Transverse colon (tissue), 4 donors: ENCODE measurements around the gene IMMP2L. TPM values are rescaled to one million over a fixed set of nuclear protein-coding genes. Genes with fewer than 3 reads are reported as not detected.
"Not testable (repeated sequence)": the region's sequence is repeated elsewhere in the genome, so short reads cannot be mapped to it uniquely, and the experiment has no call there.

Experiments
- DNase-seq: peaks from one replicate; pipeline ENCODE4 v3.0.0-alpha.2; 2019
- H3K27ac ChIP-seq, 4 donors: fragments of 200-600 bp; sonication (generic); 2 replicates each; pipeline ENCODE4 v1.5.1; 2016 to 2018; ENCODE audit warnings: inconsistent platforms in 4 of 4
- H3K27me3 ChIP-seq: fragments of 200-600 bp; sonication (generic); 2 replicates; pipeline ENCODE4 v1.5.1; 2017; ENCODE audit warnings: inconsistent platforms
- H3K36me3 ChIP-seq, 4 donors: fragments of 200-600 bp; sonication (generic); 2 replicates each; pipeline ENCODE4 v1.5.1; 2017 to 2019; ENCODE audit warnings: inconsistent platforms in 4 of 4
- H3K4me1 ChIP-seq, 4 donors: fragments of 200-600 bp; sonication (generic); 2 replicates each; pipeline ENCODE4 v1.5.1; 2017 to 2020; ENCODE audit warnings: inconsistent platforms in 4 of 4
- H3K4me3 ChIP-seq, 4 donors: fragments of 200-600 bp; sonication (generic); 1 replicate in 1 of 4; 2 replicates in 3 of 4; pipeline versions ENCODE4 v1.5.1 to v1.6.1; 2017 to 2019; ENCODE audit warnings: inconsistent platforms in 4 of 4
- H3K9me3 ChIP-seq, 2 donors: fragments of 200-600 bp; sonication (generic); 2 replicates each; pipeline ENCODE4 v1.5.1; 2017 to 2019; ENCODE audit warnings: inconsistent platforms in 2 of 2
- CTCF ChIP-seq, 5 experiments: fragments of 200-600 bp in 3 of 5; fragments of 450-650 bp in 2 of 5; sonication (generic) in 3 of 5; IDR thresholded peaks; 1 replicate in 2 of 5; 2 replicates in 3 of 5; pipeline ENCODE4 v1.5.1; 2016 to 2017; ENCODE audit warnings: antibody characterized with exemption in 5 of 5, inconsistent platforms in 3 of 5, mild to moderate bottlenecking in 2 of 5, moderate library complexity in 1 of 5
- EP300 ChIP-seq: sonication (generic); formaldehyde crosslinking; IDR thresholded peaks from one replicate; pipeline ENCODE4 v1.6.1; 2017; ENCODE audit warnings: antibody characterized with exemption, low read depth
- POLR2A ChIP-seq: fragments of 450-650 bp; IDR thresholded peaks from one replicate; pipeline ENCODE4 v1.6.1; 2016; ENCODE audit warnings: antibody characterized with exemption, mild to moderate bottlenecking, moderate library complexity
- POLR2AphosphoS5 ChIP-seq, 3 donors: sonication (generic); formaldehyde crosslinking; IDR thresholded peaks; one replicate each; pipeline ENCODE4 v1.6.1; 2016; ENCODE audit warnings: antibody characterized with exemption in 3 of 3
- WGBS, 2 donors: methylation state at CpG; one replicate each; pipeline ENCODE4 v1.1.5; 2018; ENCODE audit warnings: low coverage in 1 of 2; 5-methylcytosine and 5-hydroxymethylcytosine counted together
- in situ Hi-C, 4 donors: fragments of 200-750 bp; cut with MboI; loops; one replicate each; pipeline versions ENCODE4 v1.15.0 to v1.15.1; 2017; ENCODE audit warnings: low sequenced_read_pairs in 3 of 4, low pct_ligation_motif_present in 1 of 4, low pct_unique_long_range_greater_than_20kb in 1 of 4
- intact Hi-C: fragments of 100-400 bp; cut with DNase I; formaldehyde crosslinking; loops from one replicate; pipeline ENCODE4 v1.15.1; 2023; ENCODE audit warnings: low total_unique reads
- total RNA-seq, 4 donors: library from RNA; depleted of rRNA; stranded (reverse); fragments of >200 nt; gene quantifications; one replicate each; pipeline ENCODE4 v1.1.0, GENCODE V29; 2016

The IMMP2L gene
- total RNA-seq, 4 donors from 2014 or later: 8.6 to 69.6 (median 10.9) TPM

GRCh38 chr7:111274857-111275256 lies 287.4 kb downstream of the IMMP2L start:
- no peak for DNase-seq
- intact Hi-C loops: no loop called here
- in situ Hi-C loops: no loop called here

GRCh38 chr7:111272092-111272491 lies 290.2 kb downstream of the IMMP2L start:
- Histone ChIP-seq H3K27me3 (no peaks in the 10 kb centered on the region), H3K36me3 (no peaks in the 10 kb centered on the region), H3K4me3 (no peak overlapping the region), H3K27ac (no peak overlapping the region), H3K9me3 (no peaks in the 10 kb centered on the region), H3K4me1 (no peaks in the 10 kb centered on the region)
- TF ChIP-seq EP300 (no peak), CTCF (IDR thresholded peaks at IDR 0.05) (no peak), POLR2A (no peak), POLR2AphosphoS5 (IDR thresholded peaks at IDR 0.05) (no peak)
- in situ Hi-C loops: no loop called here
- intact Hi-C loops: no loop called here
- DNase-seq: no peak

More at GRCh38 chr7:111274857-111275256, 287.4 kb downstream of the IMMP2L start:
- no peak overlapping the region for H3K4me3 ChIP-seq
- no peaks in the 10 kb centered on the region for H3K9me3 ChIP-seq
- no peaks in the 10 kb centered on the region for H3K27me3 ChIP-seq
- H3K4me1 ChIP-seq: no peaks in the 10 kb centered on the region
- TF ChIP-seq EP300: no peak
- no peaks in the 10 kb centered on the region for H3K36me3 ChIP-seq
- no peak overlapping the region for H3K27ac ChIP-seq
- 80 to 82% methylated on average over 5 of the region's 5 CpGs for WGBS, 2 donors

- H3K27ac ChIP-seq, intact Hi-C loops, in situ Hi-C loops, H3K36me3 ChIP-seq, H3K9me3 ChIP-seq, H3K4me3 ChIP-seq, H3K27me3 ChIP-seq, H3K4me1 ChIP-seq, DNase-seq: not testable (repeated sequence)
- WGBS, 2 donors: 76 to 92% methylated on average over 2 of the region's 2 CpGs
Measured at GRCh38 chr7:111270794-111271193, 291.5 kb downstream of the IMMP2L start.

- DNase-seq: no peak
- in situ Hi-C loops (no loop called here), intact Hi-C loops (no loop called here)
- Histone ChIP-seq H3K9me3 (no peaks in the 10 kb centered on the region), H3K4me3 (no peak overlapping the region), H3K4me1 (no peaks in the 10 kb centered on the region), H3K27ac (no peak overlapping the region), H3K27me3 (no peaks in the 10 kb centered on the region), H3K36me3 (no peaks in the 10 kb centered on the region)
- WGBS, 2 donors: 88 to 89% methylated on average over 1 of the region's 1 CpG
- TF ChIP-seq POLR2AphosphoS5 (IDR thresholded peaks at IDR 0.05) (no peak), EP300 (no peak), POLR2A (no peak), CTCF (IDR thresholded peaks at IDR 0.05) (no peak)
Measured at GRCh38 chr7:111268941-111269340, 293.4 kb downstream of the IMMP2L start.

- DNase-seq: no peak
- no peak for TF ChIP-seq CTCF (IDR thresholded peaks at IDR 0.05)
- TF ChIP-seq POLR2AphosphoS5 (IDR thresholded peaks at IDR 0.05): no peak
- no peak for TF ChIP-seq EP300
- no peak for TF ChIP-seq POLR2A
- in situ Hi-C loops: no loop called here
- Histone ChIP-seq H3K9me3 (no peaks in the 10 kb centered on the region), H3K27me3 (no peaks in the 10 kb centered on the region), H3K36me3 (no peaks in the 10 kb centered on the region), H3K4me3 (no peak overlapping the region), H3K27ac (no peak overlapping the region), H3K4me1 (no peaks in the 10 kb centered on the region)
- WGBS, 2 donors: 79 to 90% methylated on average over 1 to 2 of the region's 2 CpGs
- intact Hi-C loops: loop anchor here (2.0 kb wide), 1 partner anchor 62 kb away; no protein-coding TSS in a partner anchor
Measured at GRCh38 chr7:111266613-111267012, 295.7 kb downstream of the IMMP2L start.
